DND-41 (cell line): ENCODE measurements around the gene SAMD11.

Experiments used
- CTCF ChIP-seq: IDR thresholded peaks from 2 replicates; pipeline ENCODE4 v1.5.1; 2012; ENCODE audit warnings: borderline replicate concordance, low read length, moderate library complexity, mild to moderate bottlenecking; ENCODE audit not compliant: poor library complexity, severe bottlenecking; ENCODE audit errors: extremely low read depth
- EZH2 ChIP-seq: IDR thresholded peaks from 3 replicates; pipeline ENCODE4 v1.6.1; 2012; ENCODE audit warnings: borderline replicate concordance, low read depth, mild to moderate bottlenecking, moderate library complexity, low read length, inconsistent platforms; ENCODE audit not compliant: severe bottlenecking

- TF ChIP-seq CTCF (no peak), EZH2 (no peak)
Observed at GRCh38 chr1:947958-948357, 24.2 kb downstream of the SAMD11 start.
